Central memory CD4-positive, alpha-beta T cell (primary cell): Measurements from ENCODE around the gene CAMKK1.
"Not testable (repeated sequence)": the region's sequence is repeated elsewhere in the genome, so short reads cannot be mapped to it uniquely, and the experiment has no call there.

Source experiments
- DNase-seq: peaks from one replicate; pipeline ENCODE4 v3.0.0; 2022

The CAMKK1 gene

DNA sequence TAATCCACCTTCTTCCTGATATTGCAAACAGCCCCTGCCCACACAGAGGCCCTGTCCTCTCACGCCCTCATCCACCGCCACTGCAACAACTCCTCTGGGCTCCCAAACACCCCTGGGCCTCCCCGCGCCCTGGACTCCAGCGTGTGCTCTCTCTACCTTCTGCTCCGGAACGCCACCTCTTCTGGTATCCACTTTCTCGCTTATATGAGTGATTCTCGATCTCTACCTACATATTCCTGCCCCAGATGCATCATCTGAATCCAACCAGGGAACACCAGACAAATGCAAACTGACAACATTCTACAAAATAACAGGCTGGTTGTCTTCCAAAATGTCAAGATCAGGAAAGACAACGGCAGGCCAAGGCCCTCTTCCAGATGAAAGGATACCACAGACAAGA lies 19.0 kb downstream of the CAMKK1 start:
- DNase-seq, result no peak

DNA sequence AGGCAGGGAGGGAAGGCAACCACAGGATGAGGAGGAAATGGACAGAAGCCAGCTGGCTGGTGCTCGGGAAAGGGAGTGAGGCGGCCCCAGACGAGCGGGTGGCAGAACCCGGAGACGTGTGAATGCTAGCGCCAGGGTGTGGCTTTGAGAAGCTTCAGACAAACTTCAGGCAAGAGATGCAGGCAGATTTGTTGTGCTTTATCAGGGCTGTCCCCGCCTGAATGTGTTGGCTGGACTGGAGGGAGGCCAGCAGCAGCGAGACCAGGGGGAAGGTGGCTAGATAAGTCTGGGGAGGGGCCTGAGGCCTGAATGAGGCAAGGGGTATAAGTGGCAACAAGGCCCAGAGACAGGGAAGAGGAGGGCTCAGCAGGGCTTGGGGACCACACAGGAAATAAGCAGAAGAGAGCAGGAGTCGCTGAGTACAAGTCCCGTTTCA lies 22.0 kb downstream of the CAMKK1 start:
- no peak for DNase-seq

DNA sequence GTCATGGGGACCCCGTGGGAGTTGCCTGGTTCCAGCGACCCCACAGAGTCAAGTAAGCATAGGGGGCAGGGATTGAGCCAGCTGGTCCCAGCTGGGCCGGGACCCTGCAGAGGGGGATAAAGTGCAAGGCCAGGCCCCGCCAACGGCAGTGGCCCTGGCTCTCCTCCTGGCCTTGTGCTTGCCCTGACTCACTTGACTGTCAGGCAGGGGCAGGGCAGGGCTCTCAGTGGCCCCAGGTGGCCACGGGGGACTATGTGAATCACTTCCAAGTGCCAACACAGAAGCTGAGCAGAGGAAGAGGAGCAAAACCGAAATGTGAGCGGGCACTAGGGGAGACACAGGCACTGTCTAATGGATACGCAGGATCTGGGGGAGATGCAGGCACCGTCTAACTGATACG lies 25.2 kb downstream of the CAMKK1 start:
- DNase-seq, result no peak

DNA sequence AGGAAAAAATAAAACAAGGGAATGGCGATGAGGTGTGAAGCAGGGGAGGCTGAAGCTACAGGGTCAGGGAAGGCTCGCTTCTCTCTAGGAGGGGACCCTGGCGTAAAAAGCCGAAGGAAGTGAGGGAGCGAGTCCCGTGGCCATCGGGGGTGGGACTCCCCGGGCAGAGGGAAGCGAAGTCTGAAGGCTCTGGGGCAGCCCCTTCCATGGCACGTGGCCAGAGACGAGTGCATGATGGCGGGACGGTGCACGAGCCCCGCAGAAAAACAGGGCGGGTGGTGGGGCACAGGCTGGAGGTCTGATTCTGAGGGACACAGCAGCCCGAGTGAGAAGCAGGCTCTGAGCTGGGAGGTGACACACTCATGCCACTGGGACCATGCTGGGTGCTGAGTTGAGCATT lies 25.7 kb downstream of the CAMKK1 start:
- no peak for DNase-seq

DNA sequence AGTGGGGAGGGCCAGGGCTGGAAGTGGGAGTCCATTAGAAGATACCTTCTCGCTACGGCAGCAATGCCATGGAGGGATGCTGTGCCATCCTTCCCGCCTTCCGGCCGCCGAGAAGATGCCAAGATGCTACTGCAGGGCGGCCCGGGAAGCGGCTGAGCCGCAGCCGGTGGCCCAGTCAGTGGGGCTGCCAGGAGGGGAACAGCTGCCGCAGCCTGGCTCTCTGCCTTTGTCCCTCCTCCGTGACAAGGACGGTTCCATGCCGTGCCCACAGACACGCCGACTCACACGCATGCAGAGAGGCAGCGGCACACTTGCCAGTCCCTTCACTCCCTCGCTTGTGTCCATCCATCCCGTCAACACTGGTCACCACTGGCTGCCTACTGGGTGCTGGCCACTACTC lies 26.6 kb downstream of the CAMKK1 start:
- no peak for DNase-seq

DNA sequence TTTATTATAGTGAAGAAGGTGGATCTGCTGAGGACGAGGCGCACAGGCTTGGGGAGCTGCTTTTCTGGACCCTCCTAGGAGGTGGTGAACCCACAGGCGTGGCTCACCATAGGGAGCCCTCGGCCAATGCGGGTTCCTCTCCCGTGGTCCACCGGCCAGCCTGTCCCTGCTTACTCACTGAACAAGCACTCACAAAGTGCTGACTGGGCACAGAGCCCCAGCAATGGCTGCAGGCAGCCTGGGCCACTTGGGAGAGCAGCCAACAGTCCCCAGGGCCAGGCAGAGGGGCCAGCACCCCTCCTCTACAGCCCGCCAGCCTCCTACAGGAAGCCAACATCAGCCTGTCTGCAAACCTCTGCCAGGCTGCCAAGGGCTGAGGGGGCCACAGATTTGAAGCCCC lies 27.7 kb downstream of the CAMKK1 start:
- no peak for DNase-seq

DNA sequence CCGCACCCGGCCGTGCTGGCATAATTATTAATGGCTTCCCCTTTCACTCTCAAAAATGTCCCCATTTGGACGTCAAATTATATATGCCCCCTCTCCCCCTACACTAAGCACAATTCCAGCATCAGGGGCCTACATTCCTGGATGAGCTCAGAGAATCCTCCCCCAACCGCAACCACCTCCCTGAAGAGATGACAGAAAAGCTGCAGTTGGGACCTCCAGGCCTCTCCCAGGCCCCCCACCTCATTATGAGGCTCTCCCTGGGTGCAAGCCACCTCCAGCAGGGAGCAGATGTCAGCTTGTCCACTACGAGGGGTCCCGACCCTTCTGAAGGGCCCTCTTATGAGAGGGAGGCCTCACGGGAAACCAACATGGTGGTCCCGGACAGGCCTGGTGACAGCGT lies 28.3 kb downstream of the CAMKK1 start:
- DNase-seq, result no peak

DNA sequence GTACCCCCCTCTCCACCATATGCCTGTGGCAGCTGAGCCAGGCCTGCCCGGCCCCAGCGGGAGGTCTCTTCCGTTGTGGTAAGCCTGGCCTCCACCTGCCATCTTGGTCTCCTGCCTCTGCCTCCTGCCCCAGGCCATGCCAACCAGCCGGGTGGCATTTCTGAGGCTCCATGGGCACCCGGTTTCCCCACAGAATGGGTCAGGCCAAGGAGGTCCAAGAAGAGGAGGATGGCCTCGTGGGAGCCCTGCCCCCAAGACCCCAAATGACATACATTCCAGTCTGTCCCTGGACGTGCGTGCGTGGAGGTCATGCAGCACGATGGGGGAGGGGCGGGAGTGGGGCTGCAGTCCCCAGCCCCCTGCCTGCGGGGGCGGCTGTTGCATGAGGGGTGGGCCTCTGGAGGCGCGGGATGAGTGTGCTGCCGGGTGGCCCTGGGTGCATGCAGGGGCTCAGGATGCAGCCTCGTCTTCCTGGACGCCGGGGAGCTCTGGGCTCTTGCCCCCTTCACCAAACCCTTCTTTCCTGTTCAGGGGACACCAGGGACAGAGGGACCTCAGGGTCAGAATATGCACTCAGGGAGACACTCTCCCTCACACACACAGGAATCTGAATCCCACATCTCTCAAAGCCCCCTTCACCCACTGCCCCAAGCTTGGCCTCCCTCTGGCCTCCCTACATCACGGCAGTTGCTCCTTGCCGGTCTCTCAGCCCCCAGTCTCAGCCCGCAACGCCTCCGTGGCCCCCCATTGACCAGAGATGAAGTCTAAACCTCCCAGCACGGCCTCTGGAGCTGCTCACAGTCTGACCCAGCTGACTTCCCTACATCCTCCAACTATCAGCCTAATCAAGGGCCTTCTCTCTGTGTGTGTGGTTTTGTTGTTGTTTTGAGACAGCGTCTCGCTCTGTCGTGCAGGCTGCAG lies 30.8 kb downstream of the CAMKK1 start:
- DNase-seq, result no peak

DNA sequence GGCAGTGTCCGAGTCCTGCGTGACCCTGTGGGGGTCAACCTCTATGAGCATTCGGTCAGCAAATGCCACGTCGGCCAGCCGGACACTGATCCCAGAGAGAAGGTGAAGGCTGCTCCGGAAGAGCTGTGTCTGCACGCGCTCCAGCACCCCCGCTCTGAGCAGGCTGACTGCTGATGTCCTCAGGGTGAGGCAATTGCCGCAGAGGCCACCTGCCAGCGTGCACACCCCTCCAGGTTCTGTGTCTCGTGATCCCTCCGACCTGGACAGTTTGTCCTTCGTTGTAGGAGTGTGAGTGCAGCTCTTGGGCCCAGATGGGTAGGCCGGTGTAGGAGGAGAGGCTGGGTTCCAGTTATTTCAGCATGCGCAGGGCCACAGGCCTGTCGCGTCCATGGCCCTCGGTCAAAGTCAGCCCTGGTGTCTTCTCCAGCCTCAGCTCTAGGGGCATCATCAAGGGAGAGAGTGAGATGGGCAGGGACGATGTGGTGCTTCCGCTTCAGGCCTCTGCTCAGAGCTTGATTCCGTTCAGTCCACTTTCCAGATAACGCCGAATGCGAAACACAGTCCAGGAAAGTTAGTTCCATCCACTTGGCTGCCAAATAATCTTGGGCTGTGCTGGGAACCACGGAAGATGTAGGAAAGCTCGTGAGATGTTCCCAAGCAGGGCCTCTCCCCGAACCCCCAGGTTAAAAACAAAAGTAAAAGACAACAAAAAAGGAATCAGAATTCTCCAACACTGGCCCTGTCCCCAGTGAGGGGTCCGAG lies 31.7 kb downstream of the CAMKK1 start:
- DNase-seq, result no peak

DNA sequence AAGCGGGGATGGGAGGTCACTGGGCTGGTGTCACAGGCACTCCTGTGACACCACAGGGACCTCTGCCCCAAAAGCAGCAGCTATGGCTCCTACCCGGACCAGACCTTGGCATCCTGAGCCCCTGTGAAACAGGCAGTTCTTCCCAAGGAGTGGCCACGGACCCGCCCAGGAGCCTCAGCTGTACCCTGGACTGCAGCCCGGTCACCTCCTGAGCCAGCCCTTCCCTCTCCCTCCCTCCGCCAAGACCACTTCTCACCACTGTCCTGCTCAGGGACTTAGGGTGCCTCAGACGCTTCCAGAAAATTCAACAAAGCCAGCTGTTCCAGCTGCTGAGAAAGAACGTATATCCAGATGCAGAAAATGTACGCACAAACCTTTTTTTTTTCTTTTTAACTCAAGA lies 32.9 kb downstream of the CAMKK1 start:
- no peak for DNase-seq

DNA sequence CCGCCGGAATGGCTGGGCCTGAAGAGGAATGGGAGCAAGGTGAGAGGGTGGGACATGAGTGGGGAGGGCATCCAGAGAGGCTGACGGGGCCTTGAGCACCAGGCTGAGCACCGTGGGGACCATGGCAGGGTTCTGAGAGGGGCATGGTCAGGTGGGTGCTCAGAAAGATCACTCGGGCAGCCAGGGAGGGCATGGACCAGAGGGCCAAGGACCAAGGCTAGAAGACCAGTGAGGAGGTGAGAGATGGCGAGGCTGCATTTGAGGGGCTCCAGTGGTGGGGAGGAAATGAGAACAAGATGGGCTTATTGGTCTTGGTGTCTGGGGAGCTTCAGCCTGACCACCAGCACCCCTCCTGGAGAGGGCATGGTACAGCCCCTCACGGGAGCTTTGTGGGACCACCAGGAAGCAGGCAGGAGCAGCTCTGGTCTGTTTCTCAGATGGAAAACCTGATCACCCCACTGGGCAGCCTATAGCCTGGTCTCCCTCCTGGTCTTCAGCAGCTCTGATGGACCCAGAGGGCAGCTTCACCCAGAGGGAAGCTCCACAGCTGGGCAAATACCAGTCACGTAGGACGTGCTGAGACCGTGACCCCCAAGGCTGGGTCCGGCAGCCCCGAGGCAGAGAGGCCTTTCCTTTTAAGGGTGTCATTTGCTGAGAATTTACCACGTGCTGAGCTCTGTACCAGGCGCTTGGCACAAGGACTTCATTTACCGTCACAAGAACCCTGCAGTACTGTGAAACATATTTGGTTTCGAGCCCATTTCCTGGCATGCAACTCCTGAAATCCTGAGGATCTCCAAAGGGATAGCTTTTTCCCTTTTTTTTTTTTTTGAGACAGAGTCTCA lies 35.4 kb downstream of the CAMKK1 start:
- no peak for DNase-seq

DNA sequence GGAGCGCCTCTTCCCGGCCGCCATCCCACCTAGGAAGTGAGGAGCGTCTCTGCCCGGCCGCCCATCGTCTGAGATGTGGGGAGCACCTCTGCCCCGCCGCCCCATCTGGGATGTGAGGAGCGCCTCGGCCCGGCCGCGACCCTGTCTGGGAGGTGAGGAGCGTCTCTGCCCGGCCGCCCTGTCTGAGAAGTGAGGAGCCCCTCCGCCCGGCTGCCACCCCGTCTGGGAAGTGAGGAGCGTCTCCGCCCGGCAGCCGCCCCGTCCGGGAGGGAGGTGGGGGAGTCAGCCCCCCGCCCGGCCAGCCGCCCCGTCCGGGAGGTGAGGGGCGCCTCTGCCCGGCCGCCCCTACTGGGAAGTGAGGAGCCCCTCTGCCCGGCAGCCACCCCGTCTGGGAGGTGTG lies 38.6 kb downstream of the CAMKK1 start:
- DNase-seq, result not testable (repeated sequence)

DNA sequence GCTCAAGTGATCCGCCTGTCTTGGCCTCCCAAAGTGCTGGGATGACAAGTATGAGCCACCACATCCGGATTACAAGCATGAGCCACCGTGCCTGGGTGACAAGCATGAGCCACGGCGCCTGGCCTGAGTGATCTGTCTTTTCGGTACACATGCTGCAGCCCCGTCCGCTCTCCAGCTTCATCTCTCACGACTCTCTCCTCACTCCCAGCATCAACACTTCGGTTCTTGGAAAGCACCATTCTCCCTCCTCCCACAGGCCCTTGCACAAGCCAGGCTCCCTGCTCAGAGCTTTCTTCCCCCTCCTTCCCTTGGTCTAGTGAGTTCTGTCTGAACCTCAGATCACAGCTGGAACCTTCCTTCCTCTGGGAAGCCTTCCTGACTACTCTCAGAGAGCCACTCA lies 40.3 kb downstream of the CAMKK1 start:
- DNase-seq, result no peak

DNA sequence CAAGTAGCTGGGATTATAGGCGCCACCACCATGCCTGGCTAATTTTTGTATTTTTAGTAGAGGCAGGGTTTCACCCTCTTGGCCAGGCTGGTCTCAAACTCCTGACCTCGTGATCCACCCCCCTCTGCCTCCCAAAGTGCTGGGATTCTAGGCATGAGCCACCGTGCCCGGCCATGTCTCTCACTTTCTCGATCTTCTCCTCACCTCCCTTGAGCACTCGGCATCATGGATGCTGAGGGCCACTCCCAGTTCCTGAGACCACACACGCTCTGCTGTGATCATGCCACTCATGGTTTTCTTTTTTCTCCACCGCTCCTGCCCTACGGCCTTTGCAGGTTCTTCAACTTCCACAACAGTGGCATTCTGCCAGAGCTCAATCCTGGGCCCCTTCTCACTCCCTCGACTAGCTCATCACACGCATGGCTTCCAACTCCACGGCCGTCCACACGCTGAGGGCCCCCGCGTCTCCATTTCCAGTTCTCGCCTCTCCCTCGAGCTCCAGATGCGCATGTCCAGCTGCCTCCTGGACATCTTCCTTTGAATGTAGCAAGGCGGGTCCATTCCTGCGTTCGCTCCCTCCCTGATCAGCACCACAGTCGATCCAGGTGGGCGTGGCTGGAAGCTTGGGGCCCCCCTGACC lies 41.3 kb downstream of the CAMKK1 start:
- no peak for DNase-seq

DNA sequence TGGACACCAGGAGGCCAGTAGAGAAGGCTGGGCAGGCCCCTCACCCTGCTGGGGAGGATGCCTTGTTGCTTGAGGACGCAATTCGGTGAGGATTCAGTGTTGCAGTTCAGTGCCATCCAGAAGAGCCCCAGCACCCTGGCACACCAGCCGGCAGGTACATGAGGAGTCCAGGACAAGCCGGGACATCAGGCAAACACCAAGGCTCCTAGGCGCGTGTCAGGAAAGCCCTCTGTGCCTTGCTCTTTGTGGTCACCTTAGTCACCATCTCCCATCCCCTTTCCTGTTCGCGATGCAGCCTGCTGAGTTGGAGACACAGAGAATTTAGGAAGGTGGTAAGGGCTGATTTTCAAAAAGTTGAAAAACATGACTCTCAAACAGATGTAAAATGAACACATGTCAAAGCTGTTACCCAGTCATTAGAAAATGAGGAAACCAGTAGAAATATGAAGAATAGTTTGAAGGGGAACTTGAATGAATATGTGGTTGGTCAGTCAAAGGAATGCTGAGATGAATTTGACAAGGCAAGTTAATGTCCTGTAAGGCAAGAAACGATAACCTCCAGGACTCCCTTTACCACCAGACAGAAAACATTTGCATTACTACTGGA lies 44.5 kb downstream of the CAMKK1 start:
- no peak for DNase-seq

DNA sequence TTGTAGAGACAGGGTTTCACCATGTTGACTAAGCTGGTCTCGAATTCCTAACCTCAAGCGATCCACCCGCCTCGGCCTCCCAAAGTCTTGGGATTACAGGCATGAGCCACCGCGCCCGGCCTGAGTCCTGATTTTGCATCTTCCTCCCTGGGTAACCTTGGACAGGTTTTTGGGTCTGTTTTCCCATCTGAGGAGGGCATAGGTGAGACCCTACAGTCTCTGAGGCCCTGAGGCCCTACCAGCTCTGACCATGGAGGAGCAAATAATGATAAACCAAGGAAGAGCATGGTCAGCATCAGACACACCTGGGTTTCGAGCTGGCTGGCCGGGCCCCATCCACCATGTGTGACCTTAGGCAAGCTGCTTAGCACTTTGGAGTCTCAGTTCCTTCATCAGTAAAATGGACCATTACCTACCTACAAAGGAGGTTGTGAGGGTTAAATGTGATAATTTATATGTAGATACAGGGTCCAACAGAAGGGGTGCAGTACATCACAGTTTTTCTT lies 45.6 kb downstream of the CAMKK1 start:
- no peak for DNase-seq

DNA sequence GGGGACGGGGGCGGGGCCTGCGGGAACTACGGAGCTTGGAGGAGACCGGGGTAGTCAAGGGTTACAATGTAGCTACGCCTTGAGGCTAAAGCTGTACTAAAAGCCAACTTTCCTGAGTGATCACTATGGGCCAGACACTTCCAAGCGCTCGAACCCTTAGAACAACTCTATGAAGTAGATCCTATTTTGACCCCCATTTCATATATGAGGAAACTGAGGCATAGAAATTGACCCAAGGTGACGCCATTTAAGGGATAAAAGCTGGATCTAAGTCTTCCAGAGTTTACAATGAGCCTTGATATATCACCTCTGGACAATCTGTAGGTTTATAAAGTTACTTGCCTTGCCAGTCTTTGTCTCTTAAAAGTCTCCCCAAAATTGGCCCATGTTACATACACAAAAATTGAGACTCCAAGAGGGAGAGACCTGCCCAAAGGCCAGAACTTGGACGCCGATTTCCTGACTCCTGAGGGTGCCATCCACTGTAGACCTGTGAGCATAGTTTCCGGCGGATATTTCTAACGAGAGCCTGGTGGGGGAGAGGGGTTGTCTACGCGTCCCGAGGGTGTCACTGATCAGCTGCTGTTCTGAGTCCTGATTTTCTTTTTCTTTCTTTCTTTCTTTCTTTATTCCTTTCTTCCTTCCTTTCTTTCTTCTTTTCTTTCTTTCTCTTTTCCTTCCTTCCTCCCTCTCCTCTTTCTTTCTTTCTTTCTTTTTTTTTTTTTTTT lies 46.3 kb downstream of the CAMKK1 start:
- no peak for DNase-seq

DNA sequence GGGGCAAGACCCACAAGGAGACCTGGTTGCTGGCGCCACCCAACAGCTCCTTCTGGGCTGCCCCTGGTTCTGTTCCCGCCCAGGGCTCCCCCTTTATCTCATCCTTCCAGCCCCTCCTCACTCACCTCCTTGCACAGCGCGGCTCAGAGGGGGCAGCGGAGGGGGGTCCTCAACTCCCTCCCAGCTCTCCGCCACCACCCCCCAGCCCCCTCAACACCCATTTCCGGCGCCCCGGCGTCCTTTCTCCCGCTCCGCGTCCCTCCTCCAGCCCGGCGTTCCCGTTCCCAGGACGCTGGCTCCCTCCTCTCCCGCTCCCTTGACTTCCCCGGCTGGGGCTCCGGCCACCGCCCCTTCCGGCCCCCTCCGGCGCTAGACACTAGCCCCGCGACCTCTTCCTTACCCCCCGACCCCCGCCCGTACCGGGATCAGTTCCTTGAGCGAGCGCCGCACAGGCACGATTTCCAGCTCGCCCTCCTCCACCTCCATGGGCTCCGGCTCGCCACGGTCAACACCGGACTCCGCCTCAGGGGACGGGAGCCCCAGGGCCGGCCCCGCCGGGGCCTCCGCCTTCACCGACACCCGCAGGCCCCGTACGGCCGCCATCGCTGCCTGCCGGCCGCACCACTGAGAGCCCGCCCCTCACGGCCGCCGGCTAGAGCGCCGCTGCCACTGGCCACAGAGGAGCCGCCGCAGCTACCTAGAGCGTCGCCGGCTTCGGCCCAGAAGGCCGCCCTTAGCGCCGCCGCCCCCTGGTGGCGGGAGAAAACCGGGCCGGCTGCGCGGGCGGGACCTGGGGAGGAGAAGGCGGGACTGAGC lies 47.0 kb downstream of the CAMKK1 start, which contains the start of gene NCBP3:
Gene NCBP3 (minus strand): TSS at position 626 of the 816 bp plus-strand sequence. CDS start 23 bp downstream, at position 603.
- peak; percentile 89 for DNase-seq

DNA sequence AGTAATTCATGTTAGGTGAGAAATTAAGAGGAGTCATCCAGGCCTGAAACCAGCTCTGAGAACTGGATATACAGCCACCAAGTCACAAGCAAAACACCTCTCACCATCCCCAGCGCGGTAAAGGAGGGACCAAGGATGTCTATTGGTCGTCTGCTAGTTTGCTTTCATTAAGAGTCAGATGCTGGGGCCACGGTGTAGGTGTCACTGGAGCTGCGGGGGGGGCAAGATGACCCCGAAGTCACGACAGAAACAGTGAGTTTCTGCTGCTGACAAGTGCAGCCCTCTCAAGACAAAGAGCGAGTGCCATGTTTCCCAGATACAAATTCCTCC lies 47.6 kb downstream of the CAMKK1 start:
- no peak for DNase-seq

DNA sequence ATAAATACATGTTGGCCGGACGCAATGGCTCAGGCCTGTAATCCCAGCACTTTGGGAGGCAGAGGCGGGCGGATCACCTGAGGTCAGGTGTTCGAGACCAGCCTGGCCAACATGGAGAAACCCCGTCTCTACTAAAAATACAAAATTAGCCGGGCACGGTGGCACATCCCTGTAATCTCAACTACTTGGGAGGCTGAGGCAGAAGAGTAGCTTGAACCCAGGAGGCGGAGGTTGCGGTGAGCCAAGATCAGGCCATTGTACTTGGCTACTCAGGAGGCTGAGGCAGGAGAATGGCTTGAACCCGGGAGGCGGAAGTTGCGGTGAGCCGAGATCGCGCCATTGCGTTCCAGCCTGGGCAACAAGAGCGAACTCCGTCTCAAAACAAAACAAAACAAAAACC lies 48.3 kb downstream of the CAMKK1 start:
- DNase-seq, result not testable (repeated sequence)
